HG02610 (cell line): Measurements from ENCODE around the gene CCDC188.

Experiments
- ATAC-seq: cut with Tn5 transposase; IDR thresholded peaks from one replicate; pipeline ENCODE4 v1.9.1; 2021; ENCODE audit warnings: mild to moderate bottlenecking, moderate library complexity; ENCODE audit not compliant: unreplicated experiment

Gene CCDC188

DNA sequence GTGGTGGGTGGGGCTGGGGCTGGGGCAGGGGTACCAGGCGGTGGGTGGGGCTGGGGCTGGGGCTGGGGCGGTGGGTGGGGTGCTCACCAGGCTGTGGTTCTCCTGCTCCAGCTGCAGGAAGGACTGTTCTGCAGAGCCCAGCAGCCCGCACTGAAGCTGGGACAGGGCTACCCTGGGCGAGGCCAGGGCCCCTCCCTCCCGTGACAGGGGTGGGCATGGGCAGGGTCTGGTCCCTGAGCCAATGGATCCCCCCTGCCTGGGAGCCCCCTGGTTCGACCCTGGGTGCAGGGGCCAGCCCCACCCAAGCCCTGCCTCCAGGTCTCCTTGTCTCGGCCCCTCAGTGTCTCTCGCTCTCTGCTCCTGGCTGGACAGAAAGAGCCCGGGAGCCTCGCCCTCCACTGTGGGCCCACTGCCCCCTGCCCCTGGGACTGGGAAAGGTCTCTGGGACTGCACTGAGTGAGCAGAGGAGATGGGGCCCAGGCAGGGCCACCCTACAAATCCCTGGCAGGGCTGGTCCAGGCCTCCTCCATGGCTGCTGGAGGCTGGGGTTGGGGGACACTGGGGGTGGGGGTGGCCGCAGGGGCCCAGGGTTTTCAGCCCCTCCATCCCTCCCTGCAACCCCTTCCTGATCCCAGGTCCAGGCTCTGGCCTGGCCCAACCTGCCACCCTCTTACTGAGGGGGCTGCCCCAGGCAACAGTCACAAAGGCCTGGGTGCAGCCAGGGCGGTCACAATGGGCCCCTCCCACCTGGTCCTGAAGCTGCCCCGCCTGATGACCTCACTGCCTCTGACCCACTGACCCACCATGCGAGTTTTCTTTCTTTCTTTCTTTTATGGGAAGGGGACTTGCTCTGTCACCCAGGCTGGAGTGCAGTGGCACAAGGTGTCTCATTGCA lies at the start of gene CCDC188:
Gene CCDC188, minus strand, starts transcription at position 675 of the 895 bp plus-strand sequence. Its CDS starts 69 bp downstream, at position 606.
- ATAC-seq = no peak

DNA sequence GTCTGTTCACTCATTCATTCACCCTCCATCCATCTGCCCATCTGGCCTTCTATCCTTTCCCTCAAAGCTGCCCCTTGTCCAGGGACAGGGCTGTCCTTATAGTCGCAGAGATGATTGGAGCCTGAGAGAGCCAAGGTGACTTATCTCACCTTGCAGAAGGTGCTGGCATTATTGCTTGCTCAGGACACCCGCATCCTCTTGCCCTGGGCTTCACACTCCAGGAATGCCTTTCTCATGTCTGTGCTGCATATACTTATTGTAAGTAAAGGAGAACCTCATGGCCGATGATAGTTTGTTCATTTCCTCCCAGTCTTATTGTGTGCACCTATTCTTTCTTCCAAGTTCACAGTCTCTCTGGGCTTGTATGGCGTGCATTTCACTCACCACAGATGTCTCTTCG lies 49.1 kb upstream of the CCDC188 start:
- no peak for ATAC-seq

DNA sequence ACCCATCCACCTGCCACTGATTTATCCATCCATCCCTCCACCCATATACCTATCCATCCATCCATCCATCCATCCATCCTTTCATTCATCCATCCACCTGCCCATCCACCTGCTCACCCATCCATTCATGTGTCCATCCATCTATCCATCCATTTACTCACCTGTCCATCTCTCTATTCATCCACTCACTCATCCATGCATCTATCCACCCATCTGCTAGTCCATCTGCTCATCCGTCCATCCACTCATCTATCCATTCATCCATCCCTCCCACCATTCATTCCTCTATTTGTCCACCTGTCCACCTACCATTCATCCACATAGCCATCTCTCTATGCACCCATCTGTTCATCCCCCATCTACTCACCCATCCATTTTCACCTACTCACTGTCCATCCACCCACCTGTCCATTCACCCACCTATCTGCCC lies 48.6 kb upstream of the CCDC188 start:
- no peak for ATAC-seq

DNA sequence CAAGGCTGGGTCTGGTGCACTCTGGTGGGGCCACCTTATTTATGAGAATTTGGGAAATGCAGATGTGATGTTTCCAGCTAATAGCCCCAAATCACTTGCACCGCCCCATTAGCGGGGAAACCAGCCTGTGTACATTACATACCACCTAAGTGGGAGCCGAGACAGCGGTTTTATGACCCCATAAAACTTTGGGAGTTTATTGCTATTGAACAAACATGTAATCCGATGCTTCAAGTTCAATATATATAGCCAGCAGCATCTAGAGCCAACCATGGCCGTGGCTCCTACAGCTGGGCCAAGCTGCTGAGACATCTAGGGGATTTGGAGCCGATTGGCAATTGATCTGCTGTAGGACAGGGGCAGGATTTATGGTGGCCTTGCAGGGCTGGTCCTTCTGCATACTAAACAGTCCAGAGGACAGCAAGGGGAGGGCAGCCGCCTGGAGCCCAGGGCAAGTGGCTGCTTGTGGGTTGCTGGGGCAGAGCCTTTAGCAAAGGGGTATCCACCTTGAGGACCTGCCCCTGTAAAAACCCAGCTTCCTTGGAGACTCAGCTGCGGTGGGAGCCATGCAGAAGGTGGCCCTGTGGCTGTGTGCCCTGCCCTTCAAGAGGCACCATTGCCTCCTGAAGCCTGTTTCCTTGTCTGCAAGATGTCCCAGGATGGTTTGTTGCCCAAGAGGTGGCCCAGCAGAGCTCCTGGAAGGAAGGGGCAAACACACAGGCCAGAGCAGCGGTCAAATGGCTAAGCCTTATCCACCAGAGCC lies 47.9 kb upstream of the CCDC188 start:
- no peak for ATAC-seq

DNA sequence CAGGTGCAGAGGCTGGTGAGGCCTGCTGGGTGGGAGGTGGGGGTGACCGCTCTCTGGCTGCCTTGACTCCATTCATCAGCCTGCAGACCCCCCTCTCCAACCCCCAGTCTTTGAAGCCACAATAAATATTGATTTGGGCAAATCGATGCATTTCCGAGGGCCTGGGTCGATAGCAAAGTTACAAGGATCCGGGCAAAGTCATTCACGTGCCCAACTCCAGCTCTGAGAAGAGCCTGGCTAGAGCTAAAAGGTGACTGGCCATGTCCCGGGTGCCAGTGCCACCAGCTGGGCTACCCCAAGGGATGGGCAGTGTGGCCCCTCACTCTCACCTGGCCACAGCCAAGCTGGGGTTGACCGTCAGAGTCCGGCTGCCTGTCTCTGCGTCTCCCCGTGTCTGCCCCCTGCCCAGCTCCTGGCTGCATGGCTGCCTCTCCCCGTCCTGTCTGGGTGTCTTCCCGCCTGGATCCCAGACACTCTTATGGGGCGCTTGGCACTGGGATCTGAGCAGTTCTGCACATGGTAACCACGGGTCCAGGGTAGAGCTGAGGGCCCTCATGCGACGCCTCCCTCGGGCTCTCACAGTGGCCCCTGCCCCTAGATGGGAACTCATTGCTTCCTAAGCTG lies 46.7 kb upstream of the CCDC188 start:
- ATAC-seq = no peak

DNA sequence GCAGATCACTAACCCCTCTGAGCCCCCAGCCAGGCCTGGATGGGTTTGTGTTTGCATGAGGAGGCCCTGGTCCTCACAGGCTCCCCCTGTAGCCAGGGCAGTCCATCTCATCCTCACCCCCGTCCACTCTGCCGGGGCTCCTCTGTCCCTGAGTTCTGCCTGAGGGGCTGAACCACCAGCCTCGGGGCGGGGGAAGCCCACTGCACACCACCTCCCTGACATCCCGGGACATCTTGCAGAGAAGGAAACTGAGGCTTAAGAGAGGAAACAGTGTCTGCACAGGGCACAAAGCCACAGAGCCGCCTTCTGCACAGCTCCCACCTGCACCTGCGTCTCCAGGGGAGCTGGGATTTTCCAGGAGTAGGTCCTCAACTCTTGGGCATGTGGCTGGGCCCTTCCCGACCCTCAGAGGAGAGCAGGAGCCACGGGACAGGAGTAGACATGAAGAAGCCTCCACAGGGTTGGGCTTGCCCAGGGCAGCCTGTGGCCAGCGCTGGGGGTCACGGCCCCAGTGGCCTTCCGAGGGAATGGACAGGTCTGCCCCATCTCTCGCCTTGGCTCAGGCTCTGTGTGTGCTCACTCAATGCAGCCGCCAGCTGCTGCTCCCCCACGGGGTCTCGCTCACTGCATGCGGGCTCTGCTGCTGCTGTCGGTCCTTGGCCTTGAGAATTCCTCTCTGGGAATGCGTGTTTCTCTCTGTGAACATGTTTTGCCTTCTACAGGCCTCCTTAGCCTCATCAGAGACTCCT lies 45.4 kb upstream of the CCDC188 start:
- no peak for ATAC-seq

DNA sequence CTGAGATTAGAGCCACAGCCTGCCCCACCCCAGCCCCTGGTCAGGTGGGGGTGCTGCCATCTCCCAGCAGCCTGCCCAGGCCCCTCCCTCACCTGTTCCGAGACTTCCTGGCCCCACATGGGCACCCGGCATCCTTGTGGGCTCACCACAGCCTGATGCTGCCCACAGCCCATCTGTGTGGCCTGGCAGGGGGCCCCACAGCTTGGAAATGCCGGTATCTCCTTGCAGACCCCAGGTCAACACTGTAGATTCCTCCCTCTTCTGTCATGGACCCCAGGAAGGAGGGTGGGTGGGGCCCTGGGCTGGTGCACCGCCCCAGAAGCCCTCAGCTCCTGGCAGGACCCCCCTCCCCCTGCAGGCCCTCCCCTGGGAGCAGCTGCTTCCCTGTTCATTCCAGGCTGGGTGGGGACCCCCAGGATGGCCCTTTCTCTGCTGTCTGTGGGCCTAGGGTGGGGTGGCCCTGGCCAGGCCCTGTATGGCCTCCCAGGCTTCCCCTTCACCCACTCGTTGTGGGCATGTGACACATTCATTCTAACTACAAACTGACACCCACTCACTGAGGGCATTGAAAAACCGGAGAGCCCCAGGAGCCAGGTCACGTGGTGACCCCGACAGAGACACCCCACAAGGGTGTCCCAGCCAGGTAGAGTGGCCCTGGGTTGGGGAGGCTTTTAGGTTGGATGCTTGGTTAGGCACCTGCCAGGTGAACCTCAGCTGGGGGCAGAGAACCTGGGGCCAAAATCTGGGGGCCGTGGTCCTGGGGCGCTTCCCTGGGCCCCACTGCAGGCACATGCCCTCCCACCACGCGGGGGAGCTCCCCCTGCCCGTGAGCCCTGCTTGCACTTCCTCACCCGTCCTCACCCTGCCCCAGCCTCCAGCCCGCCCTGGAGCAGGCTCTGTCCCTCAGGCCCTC lies 44.1 kb upstream of the CCDC188 start:
- ATAC-seq = no peak

DNA sequence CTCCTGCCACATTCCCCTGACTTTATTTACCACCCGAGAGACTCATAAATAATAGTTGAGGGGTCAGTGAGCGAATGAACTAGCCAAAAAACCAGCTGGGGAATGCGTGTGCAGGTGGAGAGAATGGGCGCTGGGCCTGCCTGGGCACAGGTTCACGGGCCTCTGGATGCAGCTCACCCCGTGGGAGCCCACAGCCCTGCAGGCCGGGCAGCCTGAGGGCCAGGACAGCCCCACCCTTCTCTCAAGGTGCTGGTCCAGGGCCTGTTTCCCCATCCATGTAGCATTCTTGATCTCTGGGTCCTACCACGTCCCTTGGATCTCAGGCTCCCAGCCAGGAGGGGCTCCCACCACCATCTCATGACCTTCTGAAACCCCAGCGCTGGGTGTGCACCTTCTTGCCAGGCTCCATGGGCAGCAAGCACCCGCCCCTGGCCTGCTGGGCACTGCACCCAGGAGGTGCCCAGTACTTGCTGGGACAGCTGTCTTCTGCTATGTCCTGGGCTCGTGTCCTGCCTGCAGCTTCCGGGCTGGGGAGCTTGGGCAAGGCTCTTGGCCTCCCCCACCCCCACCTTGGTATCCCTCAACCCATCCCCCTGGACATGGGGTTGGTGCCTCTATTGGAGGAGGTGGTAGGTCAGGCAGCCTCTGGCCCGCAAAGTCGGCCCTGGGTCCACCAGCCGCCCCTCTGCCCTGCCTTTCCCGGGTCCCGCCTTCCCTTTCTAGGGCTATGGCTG lies 43.1 kb upstream of the CCDC188 start:
- ATAC-seq = no peak

DNA sequence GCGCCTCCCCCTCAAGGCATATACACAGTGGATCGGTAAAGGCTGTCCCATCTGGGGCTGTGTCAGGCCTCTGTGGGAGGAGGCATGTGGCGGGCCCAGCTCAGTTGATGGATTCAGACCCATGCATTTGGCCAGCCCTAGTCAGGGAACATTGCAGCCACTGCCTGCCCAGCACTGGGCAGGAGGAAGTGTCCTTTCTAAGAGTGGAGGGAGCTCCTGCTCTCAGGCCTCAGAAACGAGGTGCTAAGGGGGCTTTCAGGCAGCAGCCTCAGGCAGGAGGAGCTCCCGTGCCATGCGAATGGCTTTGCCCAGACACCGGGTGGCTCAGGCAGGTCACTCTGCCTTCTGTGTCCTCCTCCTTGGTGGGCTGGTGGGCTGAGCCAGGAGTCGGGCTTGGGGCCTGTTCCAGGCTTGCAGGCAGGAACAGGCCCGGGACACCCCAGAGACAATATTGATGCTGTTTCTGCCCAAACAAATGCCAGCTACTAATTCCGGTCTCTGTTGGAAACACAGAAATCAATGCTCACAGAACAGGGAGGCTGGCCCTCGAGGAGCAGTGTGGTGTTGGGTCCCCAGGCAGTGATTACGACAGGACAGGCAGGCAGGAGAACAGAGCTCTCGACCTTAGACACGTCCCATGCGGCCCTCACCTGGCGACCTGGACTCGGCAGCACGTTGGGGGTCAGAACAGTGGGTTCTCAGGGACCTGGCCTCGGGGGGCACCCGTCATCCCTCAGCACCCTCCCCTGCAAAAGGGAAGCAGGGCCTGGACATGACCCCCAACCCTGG lies 42.3 kb upstream of the CCDC188 start:
- ATAC-seq = no peak

DNA sequence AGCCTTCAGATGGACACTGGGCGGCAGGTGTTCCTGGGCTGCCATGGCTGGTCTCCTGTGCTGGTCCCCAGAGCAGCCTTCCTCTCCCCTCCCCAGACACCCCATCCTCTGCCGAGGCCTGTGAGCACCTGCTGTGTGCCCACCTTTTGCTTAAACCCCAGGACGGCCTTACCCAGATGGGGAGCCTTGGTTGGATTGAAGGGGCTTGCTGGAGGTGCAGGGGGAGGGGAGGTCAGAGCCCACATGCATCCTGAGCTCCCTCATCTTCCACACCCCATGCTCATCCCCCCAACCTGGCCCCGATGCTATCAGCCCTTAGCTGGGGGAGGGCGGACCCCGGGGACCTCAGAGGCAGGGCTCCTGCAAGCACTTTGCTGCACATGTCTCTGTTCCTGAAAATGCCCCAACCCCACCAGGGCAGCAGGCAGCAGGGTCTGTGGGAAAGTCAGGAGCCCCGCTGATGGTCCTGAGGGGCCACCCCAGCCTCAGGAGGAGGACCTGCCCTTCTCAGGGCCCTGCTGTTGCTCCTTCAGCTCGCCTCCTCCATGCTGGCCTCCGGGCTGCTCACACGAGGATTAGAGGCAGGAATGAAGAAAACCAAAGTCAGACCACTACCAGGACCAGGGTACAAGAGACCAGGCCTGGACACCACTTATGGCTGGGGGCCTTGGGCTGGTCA lies 41.6 kb upstream of the CCDC188 start:
- ATAC-seq = no peak

DNA sequence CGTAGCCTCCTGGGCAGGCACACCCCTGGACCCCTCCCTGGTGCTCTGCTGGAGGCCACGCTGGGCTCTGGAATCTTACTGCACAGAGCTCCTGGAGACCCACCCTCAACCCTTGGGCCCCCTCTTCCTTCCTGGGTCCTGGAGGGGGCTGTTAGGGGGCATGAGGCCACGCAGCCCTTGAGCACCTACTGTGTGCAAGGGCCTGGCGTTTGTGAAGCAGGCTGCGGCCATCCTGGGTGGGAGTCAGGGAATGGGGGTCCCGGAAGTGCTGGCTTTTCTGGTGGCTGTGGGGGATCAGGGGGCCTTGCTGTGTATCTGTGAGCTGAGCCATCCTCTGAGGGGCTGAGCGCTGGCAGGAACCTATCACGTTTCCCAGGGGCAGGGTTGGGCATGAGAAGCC lies 40.9 kb upstream of the CCDC188 start:
- ATAC-seq = no peak

DNA sequence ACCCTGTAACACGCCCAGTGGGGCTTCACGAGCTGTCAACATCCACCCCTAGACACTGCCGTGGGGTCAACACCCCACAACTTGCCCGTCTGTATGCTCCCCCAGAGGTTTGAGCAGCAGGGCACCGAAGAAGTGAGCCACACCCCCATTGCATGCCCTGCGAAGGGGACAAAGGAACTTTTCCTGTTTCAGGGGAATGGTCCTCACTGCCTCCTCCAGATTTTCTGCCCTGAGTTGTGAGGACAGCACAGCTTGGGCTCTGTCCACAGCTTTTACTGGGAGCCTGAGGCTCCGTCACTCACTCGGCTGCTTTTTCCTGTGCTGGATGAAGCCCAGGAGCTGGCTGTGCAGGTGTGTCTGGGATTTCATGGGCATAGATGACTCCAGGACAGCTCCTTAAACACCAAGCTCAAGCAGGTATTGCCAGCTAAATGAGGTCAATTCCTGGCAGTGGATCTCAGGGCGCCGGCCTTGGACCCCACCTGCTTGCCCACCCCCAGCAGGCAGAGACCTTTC lies 40.2 kb upstream of the CCDC188 start:
- no peak for ATAC-seq

DNA sequence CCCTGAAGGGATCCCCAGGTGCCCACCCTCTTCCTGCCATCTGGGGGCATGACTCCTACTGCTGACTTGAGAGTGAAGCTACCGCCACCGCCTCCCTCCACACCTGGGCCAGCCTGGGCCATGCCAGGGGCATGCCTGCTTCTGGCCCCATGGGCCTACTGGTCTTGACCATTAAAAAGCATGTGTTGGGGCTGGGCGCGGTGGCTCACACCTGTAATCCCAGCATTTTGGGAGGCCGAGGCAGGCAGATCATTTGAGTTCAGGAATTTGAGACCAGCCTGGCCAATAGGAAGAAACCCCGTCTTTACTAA lies 37.7 kb upstream of the CCDC188 start:
- ATAC-seq = no peak

DNA sequence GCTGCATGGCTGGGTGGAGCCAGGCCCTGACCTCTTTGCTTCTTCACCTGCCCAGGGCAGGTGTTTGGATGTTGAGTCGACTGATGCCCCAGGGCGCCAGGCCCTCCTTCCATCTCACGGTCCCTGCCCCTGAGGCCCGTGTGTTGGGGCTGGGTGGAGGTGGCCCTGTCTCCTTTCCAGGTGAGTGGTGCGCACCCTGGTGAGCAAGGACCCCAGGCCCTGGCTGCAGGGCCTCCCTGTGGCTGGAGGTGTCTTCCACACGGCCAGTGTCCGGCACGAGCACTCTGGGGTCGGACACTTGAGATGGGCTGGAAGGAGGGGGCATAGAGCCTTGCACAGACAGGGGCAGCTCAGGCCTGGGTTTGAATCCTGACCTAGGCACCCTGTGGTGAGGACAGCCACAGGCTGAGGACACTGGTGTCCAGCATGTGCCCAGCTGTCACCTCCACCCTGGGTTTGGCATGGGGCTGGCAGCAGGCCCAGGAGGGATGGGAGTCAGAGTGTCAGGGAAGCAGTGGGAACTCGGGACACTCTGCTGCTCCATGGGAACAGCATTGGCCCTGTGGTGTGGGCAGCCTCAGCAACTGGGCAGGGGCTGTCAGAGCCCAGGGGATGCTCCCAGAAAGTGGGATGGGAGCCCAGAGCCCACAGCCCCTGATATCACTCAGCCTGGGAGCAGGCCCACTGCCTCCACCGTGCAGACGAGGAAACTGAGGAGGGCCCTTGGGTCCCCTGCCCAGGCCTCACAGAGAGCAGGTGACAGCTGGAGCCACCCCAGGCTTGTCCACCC lies 37.1 kb upstream of the CCDC188 start:
- no peak for ATAC-seq

DNA sequence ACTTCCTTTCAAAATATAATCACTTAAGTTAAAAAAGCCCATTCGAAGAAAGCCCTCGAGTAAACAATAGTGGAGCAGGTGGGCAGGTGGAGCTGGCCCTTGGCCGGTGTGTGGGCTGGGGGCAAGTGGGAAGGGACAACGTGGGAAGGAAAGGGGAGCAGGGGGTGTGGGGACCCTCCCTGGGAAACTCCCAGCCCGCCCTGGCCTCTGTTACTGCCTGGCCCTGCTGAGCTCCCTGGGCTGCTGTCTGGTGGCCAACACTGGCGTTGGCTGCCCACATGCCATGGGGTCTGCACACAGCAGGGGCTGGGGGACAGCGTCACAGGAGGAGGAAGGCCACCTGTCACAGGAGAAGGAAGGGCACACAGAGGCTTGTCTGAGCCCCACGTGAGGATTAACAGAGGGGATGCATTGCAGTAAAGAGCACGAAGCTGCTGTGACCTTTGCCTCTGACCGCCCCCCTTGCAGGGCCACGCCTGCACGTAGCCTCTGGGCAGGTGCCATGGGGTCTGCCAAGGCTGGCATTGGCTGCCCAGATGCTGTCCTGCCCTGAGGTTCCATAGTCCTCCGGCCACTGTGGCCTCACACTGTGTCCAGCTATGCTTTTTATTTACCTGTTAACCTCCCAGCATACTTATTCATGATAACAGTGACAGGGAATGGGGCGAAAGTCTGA lies 36.2 kb upstream of the CCDC188 start:
- ATAC-seq = no peak

DNA sequence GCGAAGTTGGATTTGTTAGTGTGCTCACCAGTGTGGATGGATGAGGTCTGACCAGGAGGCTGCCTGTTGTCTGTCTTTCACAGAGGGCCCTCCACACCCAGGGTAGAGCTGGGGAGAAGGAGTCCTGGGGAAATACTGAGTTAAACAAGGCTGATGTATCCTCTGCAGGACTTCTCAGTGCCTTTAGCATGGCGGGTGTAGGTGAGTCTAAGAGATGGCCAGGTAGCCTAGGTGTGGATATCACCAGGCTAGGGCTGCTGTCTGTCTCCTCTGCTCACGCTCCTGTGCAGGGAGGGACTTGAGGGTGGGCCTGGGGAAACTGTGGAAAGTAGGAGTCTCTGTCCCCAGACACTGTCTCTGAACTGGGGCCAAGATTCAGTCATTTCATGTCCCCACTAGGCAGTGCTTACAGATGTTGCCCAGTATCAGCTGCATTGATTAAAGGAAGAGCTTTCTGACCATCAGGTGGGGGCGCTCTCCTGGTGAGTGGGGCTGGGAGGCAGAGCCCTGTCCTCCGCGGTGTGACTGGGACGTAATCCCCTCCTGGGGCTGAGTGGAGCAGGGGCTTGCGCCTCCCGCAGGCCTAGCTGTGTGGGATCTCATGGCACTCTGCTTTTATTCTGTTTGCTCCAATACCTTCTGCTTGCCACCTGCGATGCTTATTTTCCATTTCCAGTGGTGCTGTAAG lies 35.5 kb upstream of the CCDC188 start:
- no peak for ATAC-seq
